Neural cell (in vitro differentiated cells): ENCODE measurements around the gene UBAC2. TPM values are rescaled to one million over a fixed set of nuclear protein-coding genes. Genes with fewer than 3 reads are reported as not detected.

Experiments
- H2AFZ ChIP-seq: fragments of 200-600, 300-800 bp; sonication (generic), shearing (Covaris generic); 2 replicates; pipeline ENCODE4 v1.6.0; 2014; ENCODE audit warnings: low read depth, mild to moderate bottlenecking, antibody characterized with exemption, low read length, moderate library complexity
- H3F3A ChIP-seq: fragments of 200-600 bp; shearing (Covaris generic); 2 replicates; pipeline ENCODE4 v1.6.1; 2016; ENCODE audit warnings: mild to moderate bottlenecking, moderate library complexity, mixed read lengths, antibody characterized with exemption, low read length; ENCODE audit not compliant: insufficient read depth, poor library complexity, severe bottlenecking
- H3K27ac ChIP-seq: fragments of 200-600, 300-800 bp; sonication (generic), shearing (Covaris generic); 2 replicates; pipeline ENCODE4 v1.5.1; 2014; ENCODE audit warnings: mild to moderate bottlenecking, low read length, moderate library complexity
- H3K27me3 ChIP-seq: fragments of 300-800, 200-600 bp; sonication (generic), shearing (Covaris generic); 2 replicates; pipeline ENCODE4 v1.6.0; 2014; ENCODE audit warnings: mild to moderate bottlenecking, low read depth, low read length, moderate library complexity; ENCODE audit not compliant: insufficient read depth
- H3K36me3 ChIP-seq: fragments of 300-800, 200-600 bp; sonication (generic), shearing (Covaris generic); 2 replicates; pipeline ENCODE4 v1.5.1; 2014; ENCODE audit warnings: mild to moderate bottlenecking, antibody characterized with exemption, low read length, moderate library complexity; ENCODE audit not compliant: insufficient read depth
- H3K4me2 ChIP-seq: fragments of 300-800, 200-600 bp; sonication (generic), shearing (Covaris generic); 2 replicates; pipeline ENCODE4 v1.6.0; 2014; ENCODE audit warnings: mild to moderate bottlenecking, low read length
- H3K4me3 ChIP-seq: fragments of 300-800, 200-600 bp; sonication (generic), shearing (Covaris generic); 2 replicates; pipeline ENCODE4 v1.5.1; 2014; ENCODE audit warnings: mild to moderate bottlenecking, low read length, moderate library complexity
- H3K79me2 ChIP-seq: fragments of 200-600 bp; shearing (Covaris generic); replicated peaks from 2 replicates; pipeline ENCODE4 v1.6.0; 2014; ENCODE audit warnings: mild to moderate bottlenecking, low read length, moderate library complexity; ENCODE audit not compliant: insufficient read depth
- H3K9ac ChIP-seq: fragments of 300-800, 200-600 bp; sonication (generic), shearing (Covaris generic); 2 replicates; pipeline ENCODE4 v1.6.1; 2016; ENCODE audit warnings: mild to moderate bottlenecking, low read length, mixed read lengths
- H3K9me2 ChIP-seq: fragments of 200-600 bp; shearing (Covaris generic); 2 replicates; pipeline ENCODE4 v1.6.1; 2016; ENCODE audit warnings: mild to moderate bottlenecking, low read length, mixed read lengths; ENCODE audit not compliant: insufficient read depth
- H3K9me3 ChIP-seq: fragments of 200-600, 300-800 bp; sonication (generic), shearing (Covaris generic); 2 replicates; pipeline ENCODE4 v1.6.1; 2016; ENCODE audit warnings: mild to moderate bottlenecking, mixed run types, low read length, moderate library complexity, mixed read lengths
- H4K20me1 ChIP-seq: fragments of 200-600 bp; shearing (Covaris generic); 2 replicates; pipeline ENCODE4 v1.6.1; 2016; ENCODE audit warnings: mild to moderate bottlenecking, mixed run types; ENCODE audit not compliant: insufficient read depth
- CTCF ChIP-seq: fragments of 450-650 bp; IDR thresholded peaks from 2 replicates; pipeline ENCODE4 v1.5.1; 2014; ENCODE audit warnings: antibody characterized with exemption, mild to moderate bottlenecking, moderate library complexity; ENCODE audit not compliant: poor library complexity, severe bottlenecking
- EP300 ChIP-seq: fragments of 450-650 bp; conservative IDR thresholded peaks from 2 replicates; pipeline ENCODE4 v1.6.1; 2014; ENCODE audit warnings: antibody characterized with exemption, mild to moderate bottlenecking, moderate library complexity; ENCODE audit not compliant: poor library complexity, severe bottlenecking
- EZH2 ChIP-seq: fragments of 200-600, 300-800 bp; shearing (Covaris generic), sonication (generic); IDR thresholded peaks from 2 replicates; pipeline ENCODE4 v1.6.1; 2014; ENCODE audit warnings: antibody characterized with exemption, low read length, borderline replicate concordance, mild to moderate bottlenecking; ENCODE audit not compliant: insufficient read depth, poor library complexity, severe bottlenecking
- MXI1 ChIP-seq: fragments of 450-650 bp; conservative IDR thresholded peaks from 2 replicates; pipeline ENCODE4 v1.6.1; 2014; ENCODE audit warnings: antibody characterized with exemption, mild to moderate bottlenecking; ENCODE audit not compliant: poor library complexity, severe bottlenecking
- POLR2AphosphoS5 ChIP-seq: IDR thresholded peaks from 2 replicates; pipeline ENCODE4 v1.6.1; 2012
- RAD21 ChIP-seq: fragments of 450-650 bp; conservative IDR thresholded peaks from 2 replicates; pipeline ENCODE4 v1.6.1; 2014; ENCODE audit warnings: antibody characterized with exemption, mild to moderate bottlenecking, moderate library complexity
- SMC3 ChIP-seq: fragments of 450-650 bp; conservative IDR thresholded peaks from 2 replicates; pipeline ENCODE4 v1.6.1; 2014; ENCODE audit warnings: antibody characterized with exemption, mild to moderate bottlenecking, moderate library complexity; ENCODE audit not compliant: poor library complexity
- TAF1 ChIP-seq: IDR thresholded peaks from 2 replicates; pipeline ENCODE4 v1.6.1; 2012; ENCODE audit warnings: low read depth
- polyA plus RNA-seq: library from polyadenylated mRNA; depleted of rRNA; stranded (reverse); fragments of >200 nt; gene quantifications from 2 replicates; pipeline ENCODE4 v1.2.3, GENCODE V29; 2014
- TF ChIP-seq, protein P1 (sequence below): IDR thresholded peaks from 2 replicates; pipeline ENCODE4 v1.6.1; 2012; ENCODE audit warnings: borderline replicate concordance

Gene UBAC2
- polyA plus RNA-seq, 1 donor from 2014 or later: 56.9 TPM

GRCh38 chr13:99323488-99323887, 122.8 kb downstream of the UBAC2 start:
- TF ChIP-seq, protein P1, sequence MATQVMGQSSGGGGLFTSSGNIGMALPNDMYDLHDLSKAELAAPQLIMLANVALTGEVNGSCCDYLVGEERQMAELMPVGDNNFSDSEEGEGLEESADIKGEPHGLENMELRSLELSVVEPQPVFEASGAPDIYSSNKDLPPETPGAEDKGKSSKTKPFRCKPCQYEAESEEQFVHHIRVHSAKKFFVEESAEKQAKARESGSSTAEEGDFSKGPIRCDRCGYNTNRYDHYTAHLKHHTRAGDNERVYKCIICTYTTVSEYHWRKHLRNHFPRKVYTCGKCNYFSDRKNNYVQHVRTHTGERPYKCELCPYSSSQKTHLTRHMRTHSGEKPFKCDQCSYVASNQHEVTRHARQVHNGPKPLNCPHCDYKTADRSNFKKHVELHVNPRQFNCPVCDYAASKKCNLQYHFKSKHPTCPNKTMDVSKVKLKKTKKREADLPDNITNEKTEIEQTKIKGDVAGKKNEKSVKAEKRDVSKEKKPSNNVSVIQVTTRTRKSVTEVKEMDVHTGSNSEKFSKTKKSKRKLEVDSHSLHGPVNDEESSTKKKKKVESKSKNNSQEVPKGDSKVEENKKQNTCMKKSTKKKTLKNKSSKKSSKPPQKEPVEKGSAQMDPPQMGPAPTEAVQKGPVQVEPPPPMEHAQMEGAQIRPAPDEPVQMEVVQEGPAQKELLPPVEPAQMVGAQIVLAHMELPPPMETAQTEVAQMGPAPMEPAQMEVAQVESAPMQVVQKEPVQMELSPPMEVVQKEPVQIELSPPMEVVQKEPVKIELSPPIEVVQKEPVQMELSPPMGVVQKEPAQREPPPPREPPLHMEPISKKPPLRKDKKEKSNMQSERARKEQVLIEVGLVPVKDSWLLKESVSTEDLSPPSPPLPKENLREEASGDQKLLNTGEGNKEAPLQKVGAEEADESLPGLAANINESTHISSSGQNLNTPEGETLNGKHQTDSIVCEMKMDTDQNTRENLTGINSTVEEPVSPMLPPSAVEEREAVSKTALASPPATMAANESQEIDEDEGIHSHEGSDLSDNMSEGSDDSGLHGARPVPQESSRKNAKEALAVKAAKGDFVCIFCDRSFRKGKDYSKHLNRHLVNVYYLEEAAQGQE: no peak
- TF ChIP-seq RAD21 (no peak), TAF1 (no peak)
- H3K9ac ChIP-seq: no peak overlapping the region
- H3K27ac ChIP-seq: no peak overlapping the region

GRCh38 chr13:99326012-99326411, 125.4 kb downstream of the UBAC2 start:
- H3K9me3 ChIP-seq: no peaks in the 10 kb centered on the region
- H3K4me3 ChIP-seq: no peak overlapping the region
- no peak overlapping the region for H3K4me2 ChIP-seq
- H3K27ac ChIP-seq: no peak overlapping the region
- no peaks in the 10 kb centered on the region for H3F3A ChIP-seq
- TF ChIP-seq EP300 (no peak), POLR2AphosphoS5 (no peak), CTCF (no peak), EZH2 (no peak), TAF1 (no peak), SMC3 (no peak), MXI1 (no peak), RAD21 (no peak)
- TF ChIP-seq, protein P1: no peak
- no peaks in the 10 kb centered on the region for H3K9me2 ChIP-seq
- H3K27me3 ChIP-seq: no peaks in the 10 kb centered on the region
- H3K79me2 ChIP-seq: no peaks in the 10 kb centered on the region
- no peak overlapping the region for H3K9ac ChIP-seq
- H3K36me3 ChIP-seq: no peaks in the 10 kb centered on the region
- no peak overlapping the region for H2AFZ ChIP-seq
- no peaks in the 10 kb centered on the region for H4K20me1 ChIP-seq

More at GRCh38 chr13:99323488-99323887, 122.8 kb downstream of the UBAC2 start:
- no peaks in the 10 kb centered on the region for H3F3A ChIP-seq
- H3K4me3 ChIP-seq: no peak overlapping the region
- no peaks in the 10 kb centered on the region for H3K36me3 ChIP-seq
- H3K9me2 ChIP-seq: no peaks in the 10 kb centered on the region
- H3K9me3 ChIP-seq: no peaks in the 10 kb centered on the region
- no peaks in the 10 kb centered on the region for H3K27me3 ChIP-seq
- H3K4me2 ChIP-seq: no peak overlapping the region
- H2AFZ ChIP-seq: no peak overlapping the region
- no peaks in the 10 kb centered on the region for H4K20me1 ChIP-seq
- H3K79me2 ChIP-seq: no peaks in the 10 kb centered on the region
